ENCODE measurements around the gene FAP.

Gene FAP

DNA sequence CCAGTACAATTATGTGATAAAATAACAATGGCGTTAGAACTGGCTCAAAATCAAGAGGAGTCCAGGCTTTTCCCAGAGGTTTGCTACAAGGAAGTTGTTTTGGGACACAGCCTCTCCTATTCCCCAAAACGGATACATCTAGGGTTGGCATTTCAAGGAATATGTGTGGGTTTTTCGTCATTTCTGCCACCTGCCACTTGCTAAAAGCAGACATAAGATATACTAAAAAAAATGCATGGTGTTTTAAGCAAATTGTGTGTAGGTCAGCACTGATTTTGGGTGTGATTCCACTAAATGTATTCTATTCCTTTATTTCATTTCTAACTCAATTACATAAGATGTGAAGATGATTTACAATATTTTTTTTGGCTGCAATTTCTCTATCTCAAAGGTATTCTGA, 54.8 kb downstream of the FAP start:
- DNase-seq (ENCODE audit: low spot score) (no peak), FAIRE-seq (no peak)

DNA sequence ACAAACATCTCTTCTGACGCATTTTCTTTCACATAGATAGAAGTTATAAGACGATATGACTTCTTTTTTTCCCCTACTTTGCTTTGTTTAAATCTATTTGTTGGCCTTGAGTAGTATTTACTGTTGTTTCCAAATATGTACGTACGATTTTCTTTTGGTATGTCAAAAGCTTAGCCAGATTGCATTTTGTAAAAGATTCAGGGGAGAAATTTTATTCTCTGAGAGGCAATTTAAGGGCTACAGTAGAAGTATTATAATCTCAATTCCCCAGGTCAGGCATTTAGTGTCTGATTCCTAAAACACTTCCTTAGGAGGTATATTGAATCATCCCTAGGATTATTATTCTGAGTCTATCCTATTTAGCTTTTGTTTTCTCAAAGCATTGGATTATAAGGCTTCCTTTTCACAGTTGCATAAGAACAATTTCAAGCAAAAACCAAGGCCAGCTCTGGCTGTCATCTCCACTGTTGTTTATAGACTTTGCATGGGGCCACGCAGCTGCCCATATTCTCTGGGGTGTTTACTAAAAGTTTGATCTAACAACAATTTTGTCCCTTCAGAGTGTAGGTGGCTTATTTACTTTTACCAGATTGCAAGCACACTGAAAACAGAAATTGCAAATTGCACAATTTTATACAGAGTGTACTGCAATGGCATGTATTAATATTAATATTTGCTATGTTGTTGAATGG, 57.6 kb downstream of the FAP start:
- FAIRE-seq, result no peak

DNA sequence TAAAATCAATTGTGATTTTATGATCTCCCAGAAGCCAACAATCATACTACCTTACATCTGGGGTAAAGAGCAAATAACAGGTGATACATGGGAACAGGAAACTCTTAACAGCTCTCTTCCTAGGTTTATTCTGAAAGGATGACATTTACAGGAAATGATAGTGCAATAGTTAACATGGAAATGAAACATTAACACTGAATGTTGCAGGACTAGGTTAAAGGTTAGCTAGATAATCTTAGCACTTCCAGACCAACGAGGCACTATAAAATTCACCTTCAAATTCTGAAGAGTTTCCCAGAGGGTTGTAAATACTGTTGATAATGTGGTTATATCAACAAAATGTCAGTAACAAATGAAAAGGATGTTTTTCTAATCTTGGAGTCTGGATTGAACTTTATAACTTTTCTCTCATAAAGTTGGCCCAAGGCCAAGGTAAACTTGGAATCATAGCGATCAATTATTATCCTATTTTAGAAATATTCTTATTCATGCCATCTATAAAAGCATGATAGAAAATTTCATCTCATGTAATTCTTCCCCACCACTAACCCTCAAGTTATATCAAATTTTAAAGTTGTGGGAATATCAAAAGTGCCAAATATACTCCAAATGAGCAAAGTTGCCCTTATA, 58.3 kb downstream of the FAP start:
- FAIRE-seq, result peak; percentile 81
- peak; percentile 27 for DNase-seq (ENCODE audit: low spot score)

More for the DNA sequence above, 57.6 kb downstream of the FAP start:
- DNase-seq (ENCODE audit: low spot score), result no peak

DNA sequence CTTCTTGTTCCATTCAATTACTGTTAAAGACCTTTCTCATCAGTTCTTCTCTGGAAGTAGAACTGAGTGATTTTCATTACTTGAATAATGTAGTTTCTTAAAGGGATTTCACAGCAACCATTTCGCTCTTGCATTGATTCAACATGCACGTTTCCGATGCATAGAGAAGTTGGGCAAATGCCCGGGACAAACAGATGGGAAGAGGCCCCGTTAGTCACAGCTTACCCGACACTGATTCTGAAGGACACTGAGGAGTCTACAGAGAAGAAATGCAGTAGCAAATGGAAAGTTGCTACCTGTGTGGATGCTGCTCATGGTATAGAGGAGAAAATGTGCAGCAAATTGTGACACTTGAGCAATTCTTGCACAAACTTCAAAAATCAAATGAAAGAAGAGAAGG, 58.9 kb downstream of the FAP start:
- FAIRE-seq (no peak), DNase-seq (ENCODE audit: low spot score) (no peak)

DNA sequence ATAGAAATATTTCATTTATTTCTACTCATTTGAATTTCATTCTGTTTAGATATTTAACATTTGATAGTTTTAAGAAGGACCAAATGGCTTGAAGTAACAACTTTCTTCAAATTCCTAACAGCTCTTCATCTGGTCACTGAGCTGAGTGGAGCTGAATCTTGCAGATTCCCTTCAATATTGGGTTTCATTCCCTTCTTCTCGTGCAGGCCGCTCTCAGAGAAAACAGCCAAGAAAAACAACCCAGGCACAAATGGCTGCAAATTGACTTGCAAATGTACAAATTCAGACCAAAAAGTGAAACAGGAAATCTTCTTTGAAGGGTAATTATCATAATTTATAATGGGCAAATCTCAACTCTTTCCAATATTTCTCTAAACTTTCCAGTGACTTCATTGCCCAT, 60.9 kb downstream of the FAP start:
- FAIRE-seq, result no peak
- no peak for DNase-seq (ENCODE audit: low spot score)

DNA sequence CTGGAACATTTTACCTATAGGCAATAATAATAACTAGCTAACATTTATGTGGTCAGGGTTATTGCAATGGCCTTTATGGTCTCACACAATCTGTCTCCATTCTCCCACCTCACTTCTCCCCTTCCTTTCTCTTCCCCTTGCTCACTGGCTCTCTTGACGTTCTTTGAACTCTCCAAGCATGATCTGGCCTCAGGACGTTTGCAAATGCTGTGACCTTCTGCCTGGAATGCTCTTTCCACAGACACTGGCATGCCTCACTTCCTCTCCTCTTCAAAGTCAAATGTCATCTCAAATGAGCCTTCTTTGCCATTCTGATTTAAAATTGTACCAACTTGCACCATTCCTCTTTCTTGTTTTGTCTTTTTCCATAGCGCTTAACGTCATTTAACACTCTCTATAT, 65.9 kb downstream of the FAP start:
- no peak for DNase-seq (ENCODE audit: low spot score)
- no peak for FAIRE-seq

DNA sequence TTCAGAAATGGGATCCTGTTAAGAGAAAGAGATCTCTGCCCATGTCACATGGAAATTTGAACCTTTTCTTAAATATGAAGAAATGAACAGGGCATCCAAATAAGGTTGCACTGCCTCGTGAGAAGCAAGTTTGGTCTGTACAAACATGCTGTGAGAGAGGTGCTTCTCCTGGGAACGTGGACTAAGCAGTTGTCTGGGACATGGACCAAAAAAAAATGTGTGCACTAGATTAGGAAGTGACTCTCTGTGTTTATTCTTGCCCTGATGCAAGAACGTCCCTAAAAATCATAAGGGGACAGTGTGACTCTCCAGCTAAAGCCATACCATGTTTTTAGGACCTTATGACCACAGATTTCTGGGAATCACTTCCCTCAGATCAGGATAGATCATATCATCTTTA, 67.5 kb downstream of the FAP start:
- DNase-seq (ENCODE audit: low spot score) (no peak), FAIRE-seq (no peak)

DNA sequence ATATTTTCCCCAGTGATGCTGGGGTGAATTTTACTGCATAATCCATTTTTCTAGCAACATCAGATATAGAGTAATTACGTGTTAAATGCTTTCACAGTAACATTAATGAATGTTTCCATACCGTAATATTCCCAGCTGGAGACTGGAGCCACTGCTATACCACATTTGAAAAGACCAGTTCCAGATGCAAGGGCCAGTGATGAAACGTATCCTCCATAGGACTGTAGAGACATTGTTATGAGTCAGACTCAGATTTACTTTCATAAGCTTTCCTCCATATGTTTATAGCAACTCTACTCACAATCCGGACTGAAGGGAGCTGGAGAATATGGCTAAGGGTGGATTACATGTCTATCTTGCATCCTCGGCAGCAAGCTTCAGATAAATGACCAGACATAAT, 68.5 kb downstream of the FAP start:
- DNase-seq (ENCODE audit: low spot score), result no peak
- no peak for FAIRE-seq

DNA sequence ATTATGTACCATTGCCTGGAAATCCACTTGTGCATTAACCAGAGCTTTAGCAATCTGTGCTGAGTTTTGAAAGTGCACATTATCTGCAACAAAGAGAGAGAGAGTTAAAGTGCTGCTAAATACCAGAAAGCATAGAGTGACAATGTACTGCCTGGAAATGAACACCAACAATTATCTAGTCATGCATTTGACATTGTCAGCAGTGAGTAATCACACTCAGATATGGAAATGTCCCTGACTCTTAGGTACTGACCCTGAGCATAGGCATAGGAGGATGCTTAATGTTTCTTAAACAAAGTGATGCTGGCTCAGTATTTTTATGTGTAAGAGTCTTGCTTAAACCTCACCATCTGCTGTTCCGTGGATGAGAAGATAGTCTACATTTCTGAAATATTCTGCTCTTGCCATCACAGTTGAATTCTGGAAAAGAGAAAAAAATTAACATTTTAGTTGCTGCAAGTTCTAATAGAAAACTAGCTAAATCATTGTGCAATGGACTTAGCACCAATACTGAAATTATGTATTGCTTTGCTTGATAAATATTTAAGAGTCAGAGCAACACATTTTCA, 70.4 kb downstream of the FAP start:
- DNase-seq (ENCODE audit: low spot score) (no peak), FAIRE-seq (no peak)

DNA sequence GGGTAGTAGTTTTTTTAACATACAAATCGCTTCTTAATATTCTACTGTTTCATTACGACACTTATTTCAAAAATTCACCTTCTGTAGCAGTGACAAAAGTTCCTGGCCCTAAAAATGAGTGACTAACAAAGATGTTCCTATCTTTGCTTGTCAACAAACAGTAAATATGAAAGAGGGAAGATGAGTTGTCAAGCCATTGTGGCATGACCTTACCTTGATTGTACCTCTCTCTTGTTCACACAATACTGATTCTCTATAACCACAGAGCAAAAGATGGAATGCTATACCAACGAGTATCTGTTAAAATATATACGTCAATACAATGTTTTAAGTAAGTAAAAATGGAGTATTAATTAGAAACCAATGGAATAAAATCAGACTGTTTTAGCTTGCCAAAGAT, 76.5 kb downstream of the FAP start:
- FAIRE-seq, result no peak
- DNase-seq (ENCODE audit: low spot score), result no peak

DNA sequence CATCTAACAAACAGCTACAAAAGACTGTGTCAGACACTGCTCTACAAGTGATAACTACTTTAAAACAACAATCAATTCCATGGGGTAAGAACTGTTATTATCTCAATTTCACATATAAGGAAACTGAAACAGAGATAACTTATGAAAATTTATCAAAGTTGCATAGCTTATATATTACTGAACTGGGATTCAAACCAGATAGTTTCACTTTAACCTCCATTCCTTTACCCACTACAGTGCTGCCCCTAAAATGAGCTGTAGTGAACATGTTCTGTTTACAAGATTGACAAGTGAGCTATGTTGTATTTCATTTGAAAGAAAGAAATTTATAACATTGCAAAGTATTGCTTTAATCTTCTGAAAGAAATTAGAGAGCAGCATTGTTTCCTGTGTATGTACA, 77.1 kb downstream of the FAP start:
- DNase-seq (ENCODE audit: low spot score) (no peak), FAIRE-seq (no peak)

DNA sequence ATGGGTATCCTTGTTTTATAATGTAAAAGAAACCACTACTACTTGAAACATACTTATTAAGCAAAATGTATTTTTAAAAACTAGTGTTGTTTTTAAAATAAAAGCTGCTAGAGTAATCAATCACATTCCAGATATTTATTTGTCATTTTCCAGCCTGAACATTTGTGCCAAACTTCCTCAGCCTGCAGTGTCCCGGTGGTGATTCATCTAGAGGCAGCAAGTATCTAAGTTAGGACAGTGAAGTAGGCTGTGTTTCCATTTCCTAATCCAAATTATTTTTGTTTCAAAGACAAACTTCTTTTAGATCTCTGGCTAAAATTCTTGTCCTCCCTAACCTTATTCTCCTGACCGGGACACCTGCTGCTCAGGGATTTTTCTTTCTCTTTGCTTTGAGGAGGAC, 78.4 kb downstream of the FAP start:
- DNase-seq (ENCODE audit: low spot score) (no peak), FAIRE-seq (no peak)

DNA sequence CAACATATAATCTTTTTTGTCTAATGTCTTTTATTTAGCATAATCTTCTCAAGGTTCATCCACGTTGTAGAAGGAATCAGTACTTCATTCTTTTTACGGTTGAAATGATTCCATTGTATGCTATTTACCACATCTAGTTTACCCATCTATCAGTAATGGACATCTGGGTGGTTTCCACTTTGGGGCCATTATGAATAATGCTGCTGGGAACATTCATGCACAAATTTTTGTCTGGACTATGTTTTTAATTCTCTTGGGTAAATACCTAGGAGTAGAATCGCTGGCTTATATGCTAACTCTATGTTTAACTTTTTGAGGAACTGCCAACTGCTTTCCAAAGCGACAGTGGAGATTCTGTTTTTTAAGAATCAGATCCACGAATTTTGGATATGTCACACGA, 83.8 kb downstream of the FAP start:
- FAIRE-seq (no peak), DNase-seq (ENCODE audit: low spot score) (no peak)

DNA sequence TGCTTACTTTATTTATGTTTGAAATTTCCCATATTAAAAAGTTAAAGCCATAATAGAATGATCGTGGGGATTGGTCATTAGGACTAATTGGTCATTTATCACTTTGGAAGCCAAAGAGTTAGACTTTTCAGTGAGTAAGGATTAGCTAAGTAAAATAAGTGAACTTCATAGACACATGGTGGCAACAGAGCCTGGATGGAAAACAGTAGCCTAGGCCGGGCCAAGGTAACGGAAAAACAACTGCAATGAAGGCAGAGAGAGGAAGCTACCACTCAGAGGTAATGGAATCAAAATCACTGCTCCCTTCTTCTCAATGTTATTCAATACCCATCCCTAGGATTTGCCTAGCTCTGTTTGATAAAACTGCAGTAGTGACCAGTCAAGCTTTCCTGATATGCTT, 87.1 kb downstream of the FAP start:
- FAIRE-seq (no peak), DNase-seq (ENCODE audit: low spot score) (no peak)

DNA sequence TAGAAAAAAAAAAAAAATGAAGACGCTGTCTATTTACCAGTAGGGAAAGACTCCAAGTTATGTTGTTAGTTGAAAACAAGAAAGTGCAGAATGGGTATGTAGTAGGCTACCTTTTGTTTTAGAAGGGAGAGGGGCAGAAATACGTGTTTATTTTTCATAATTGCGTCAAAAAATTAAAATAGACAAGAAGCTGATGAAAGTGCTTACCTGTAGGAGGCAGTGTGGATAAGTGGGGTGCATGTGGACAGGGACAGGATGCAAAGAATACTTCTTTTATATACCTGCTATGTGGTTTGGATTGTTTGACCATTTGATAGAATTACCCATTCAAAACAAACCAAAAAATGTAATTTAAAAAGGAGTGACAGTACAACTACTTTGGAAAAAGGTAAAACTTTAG, 88.2 kb downstream of the FAP start:
- FAIRE-seq, result no peak
- DNase-seq (ENCODE audit: low spot score), result no peak

DNA sequence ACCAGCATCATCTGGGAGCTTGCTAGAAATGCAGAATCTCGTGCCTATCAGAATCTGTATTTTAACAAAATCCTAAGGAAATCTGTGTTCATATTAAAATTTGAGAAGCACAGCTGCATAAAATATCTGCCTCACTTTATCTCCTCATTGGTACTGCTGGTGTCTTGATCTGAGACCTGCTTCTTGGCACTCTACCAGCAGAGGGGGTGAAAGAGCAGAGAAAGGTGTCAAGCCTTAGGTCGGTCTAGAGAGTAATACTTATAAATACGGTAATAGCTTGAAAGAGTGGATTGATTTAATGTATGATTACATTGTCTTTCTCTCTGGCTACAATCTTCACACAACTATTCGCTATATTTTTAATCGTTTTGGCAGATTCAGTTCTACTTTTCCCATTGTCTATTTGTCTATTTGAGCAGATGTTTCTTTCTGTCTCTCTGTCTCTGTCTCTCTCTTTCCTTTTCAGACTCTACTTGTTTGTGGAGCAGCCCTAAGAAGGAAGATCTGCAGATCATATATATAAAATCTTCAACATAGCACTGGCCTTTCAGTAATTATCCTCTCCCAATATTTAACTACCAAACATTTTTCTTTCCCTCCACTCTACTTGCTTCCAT, 89.5 kb downstream of the FAP start:
- peak; percentile 76 for FAIRE-seq

DNA sequence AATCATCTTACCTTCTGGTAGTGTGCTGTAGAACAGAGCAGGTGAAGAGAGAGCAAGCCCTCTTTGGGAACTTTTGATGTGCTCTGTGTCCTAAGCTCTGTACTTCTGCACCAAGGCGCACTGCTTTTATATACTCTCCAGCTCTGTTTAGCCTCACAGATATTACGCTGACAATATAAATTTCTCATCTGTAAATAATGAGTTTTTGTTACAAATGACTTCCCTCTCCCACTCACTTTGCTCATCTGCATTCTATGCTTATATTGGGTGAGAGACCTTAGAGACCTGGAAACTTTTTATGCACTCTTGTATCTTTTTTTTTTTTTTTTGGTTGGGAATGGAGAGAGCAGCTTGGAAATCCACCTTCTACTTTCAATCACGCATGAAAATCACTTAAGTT, 91.1 kb downstream of the FAP start, which contains the start of gene GCG:
GCG (minus strand) TSS at position 101 of the 400 bp plus-strand sequence. CDS start 3,069 bp downstream, outside the sequence.
- no peak for FAIRE-seq
- DNase-seq (ENCODE audit: low spot score), result no peak

More for the DNA sequence above, 89.5 kb downstream of the FAP start:
- peak; percentile 49 for DNase-seq (ENCODE audit: low spot score)

DNA sequence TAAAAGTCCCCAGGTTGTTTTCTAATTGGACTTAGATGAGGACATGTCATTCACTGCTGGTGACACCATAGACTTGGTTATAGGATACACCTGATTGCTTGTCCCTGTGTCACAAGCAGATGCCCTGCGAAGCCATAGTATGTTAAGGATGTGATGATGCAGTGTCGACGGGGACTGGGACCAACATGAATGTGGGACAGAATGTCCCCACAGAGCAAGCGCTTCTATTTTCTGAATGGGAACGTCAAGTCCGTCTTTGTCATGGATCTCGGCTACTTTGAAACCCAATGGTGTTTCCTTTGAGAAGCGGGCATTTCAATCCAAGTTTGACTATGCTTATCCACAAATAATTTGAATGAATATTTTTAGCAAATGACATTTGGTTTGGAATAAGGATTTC, 93.3 kb downstream of the FAP start:
- FAIRE-seq (no peak), DNase-seq (ENCODE audit: low spot score) (no peak)

DNA sequence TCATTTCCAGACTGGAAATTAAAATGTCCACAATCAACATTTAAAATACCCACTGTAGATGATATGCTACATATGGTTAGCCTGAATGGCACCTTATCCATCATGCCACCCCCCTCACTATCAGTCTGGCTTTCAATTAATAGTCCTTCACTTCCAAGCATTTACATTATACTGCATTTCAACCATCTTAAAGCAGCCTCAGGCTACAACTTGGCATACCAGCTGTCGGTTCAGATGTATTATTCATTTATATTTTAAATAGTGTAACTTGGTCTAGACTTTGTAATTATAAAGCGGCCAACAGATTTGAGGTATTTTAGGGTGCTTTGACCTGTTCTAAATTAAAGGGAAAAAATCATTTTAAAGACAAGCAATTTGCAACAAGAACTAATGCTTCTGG, 93.8 kb downstream of the FAP start:
- FAIRE-seq (no peak), DNase-seq (ENCODE audit: low spot score) (no peak)

DNA sequence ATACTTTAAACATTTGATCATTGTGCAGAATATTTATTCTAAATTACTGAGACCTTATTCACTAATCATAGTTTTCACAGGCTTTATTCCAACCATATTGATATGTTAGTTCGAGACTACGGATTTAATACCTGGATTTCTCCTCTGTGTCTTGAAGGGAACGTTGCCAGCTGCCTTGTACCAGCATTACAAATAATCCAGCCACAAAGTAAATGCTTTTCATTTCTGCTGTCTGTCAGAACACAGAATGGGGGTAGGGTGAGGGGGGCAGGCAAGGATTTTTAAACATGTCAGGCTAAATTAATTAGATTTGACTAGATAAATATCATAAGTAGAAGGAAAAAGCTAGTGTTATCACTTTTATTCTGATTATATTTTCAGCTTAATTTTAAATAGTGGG, 94.3 kb downstream of the FAP start:
- no peak for FAIRE-seq
- DNase-seq (ENCODE audit: low spot score), result no peak

DNA sequence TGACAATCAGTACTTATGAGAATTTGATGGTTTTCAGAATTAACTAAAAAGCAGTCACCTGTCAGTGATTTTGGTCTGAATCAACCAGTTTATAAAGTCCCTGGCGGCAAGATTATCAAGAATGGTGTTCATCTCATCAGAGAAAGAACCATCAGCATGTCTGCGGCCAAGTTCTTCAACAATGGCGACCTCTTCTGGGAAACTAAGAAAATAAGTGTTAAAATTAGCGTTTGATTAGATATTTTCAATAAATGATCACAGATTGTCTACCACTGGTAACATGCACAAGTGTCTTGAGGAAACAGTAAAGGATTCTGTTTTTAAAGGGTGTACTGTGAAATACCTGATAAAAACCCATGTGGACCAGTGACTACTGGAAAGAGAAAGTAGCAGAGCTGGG, 99.3 kb downstream of the FAP start:
- DNase-seq (ENCODE audit: low spot score), result no peak
- no peak for FAIRE-seq

DNA sequence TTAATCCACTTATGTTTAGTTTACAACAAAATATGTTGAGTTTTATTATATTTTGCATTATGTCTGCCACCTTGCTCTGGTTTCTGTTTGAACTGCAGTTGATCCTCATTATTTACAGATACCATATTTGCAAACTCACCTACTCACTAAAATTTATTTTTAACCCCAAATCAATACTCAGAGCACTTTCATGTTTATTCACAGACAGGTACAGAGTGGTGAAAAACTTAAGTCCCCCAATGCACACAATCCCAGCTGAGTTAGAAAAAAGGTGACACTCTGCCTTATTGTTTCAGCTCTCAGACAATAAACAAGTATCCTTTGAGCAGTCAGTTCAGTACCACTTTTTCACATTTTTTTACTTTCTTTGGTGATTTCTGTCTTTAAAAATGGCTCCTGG, 104.9 kb downstream of the FAP start:
- FAIRE-seq, result no peak

DNA sequence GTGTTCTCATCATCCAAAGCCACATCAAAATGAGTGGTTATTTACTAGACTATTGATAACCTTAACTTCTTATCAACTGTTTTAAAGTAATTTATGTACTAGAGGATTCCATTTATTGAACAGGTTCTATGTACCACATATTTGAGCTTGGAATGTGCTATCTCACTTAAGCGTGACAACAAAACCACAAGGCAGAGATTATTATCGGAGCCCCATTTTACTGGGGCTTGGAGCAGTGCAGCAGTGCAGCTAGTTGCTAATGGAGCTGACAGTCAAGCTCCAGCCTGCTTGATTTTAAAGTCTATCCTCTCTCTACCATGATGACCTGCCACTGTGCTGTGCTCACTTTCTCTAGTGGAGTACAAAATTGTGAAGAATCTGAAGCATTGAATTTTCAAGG, 115.8 kb downstream of the FAP start:
- DNase-seq (ENCODE audit: low spot score) (peak; percentile 9), FAIRE-seq (peak; percentile 61)

More for the DNA sequence above, 104.9 kb downstream of the FAP start:
- no peak for DNase-seq (ENCODE audit: low spot score)
